Neural cell (in vitro differentiated cells): Measurements from ENCODE around the gene LRRC14B. TPM values are rescaled to one million over a fixed set of nuclear protein-coding genes. Genes with fewer than 3 reads are reported as not detected.
"Not testable (repeated sequence)": the region's sequence is repeated elsewhere in the genome, so short reads cannot be mapped to it uniquely, and the experiment has no call there.

Experiments
- H2AFZ ChIP-seq: fragments of 200-600, 300-800 bp; sonication (generic), shearing (Covaris generic); 2 replicates; pipeline ENCODE4 v1.6.0; 2014; ENCODE audit warnings: low read depth, mild to moderate bottlenecking, antibody characterized with exemption, low read length, moderate library complexity
- H3F3A ChIP-seq: fragments of 200-600 bp; shearing (Covaris generic); 2 replicates; pipeline ENCODE4 v1.6.1; 2016; ENCODE audit warnings: mild to moderate bottlenecking, moderate library complexity, mixed read lengths, antibody characterized with exemption, low read length; ENCODE audit not compliant: insufficient read depth, poor library complexity, severe bottlenecking
- H3K27ac ChIP-seq: fragments of 200-600, 300-800 bp; sonication (generic), shearing (Covaris generic); 2 replicates; pipeline ENCODE4 v1.5.1; 2014; ENCODE audit warnings: mild to moderate bottlenecking, low read length, moderate library complexity
- H3K27me3 ChIP-seq: fragments of 300-800, 200-600 bp; sonication (generic), shearing (Covaris generic); 2 replicates; pipeline ENCODE4 v1.6.0; 2014; ENCODE audit warnings: mild to moderate bottlenecking, low read depth, low read length, moderate library complexity; ENCODE audit not compliant: insufficient read depth
- H3K36me3 ChIP-seq: fragments of 300-800, 200-600 bp; sonication (generic), shearing (Covaris generic); 2 replicates; pipeline ENCODE4 v1.5.1; 2014; ENCODE audit warnings: mild to moderate bottlenecking, antibody characterized with exemption, low read length, moderate library complexity; ENCODE audit not compliant: insufficient read depth
- H3K4me2 ChIP-seq: fragments of 300-800, 200-600 bp; sonication (generic), shearing (Covaris generic); 2 replicates; pipeline ENCODE4 v1.6.0; 2014; ENCODE audit warnings: mild to moderate bottlenecking, low read length
- H3K4me3 ChIP-seq: fragments of 300-800, 200-600 bp; sonication (generic), shearing (Covaris generic); 2 replicates; pipeline ENCODE4 v1.5.1; 2014; ENCODE audit warnings: mild to moderate bottlenecking, low read length, moderate library complexity
- H3K79me2 ChIP-seq: fragments of 200-600 bp; shearing (Covaris generic); replicated peaks from 2 replicates; pipeline ENCODE4 v1.6.0; 2014; ENCODE audit warnings: mild to moderate bottlenecking, low read length, moderate library complexity; ENCODE audit not compliant: insufficient read depth
- H3K9ac ChIP-seq: fragments of 300-800, 200-600 bp; sonication (generic), shearing (Covaris generic); 2 replicates; pipeline ENCODE4 v1.6.1; 2016; ENCODE audit warnings: mild to moderate bottlenecking, low read length, mixed read lengths
- H3K9me2 ChIP-seq: fragments of 200-600 bp; shearing (Covaris generic); 2 replicates; pipeline ENCODE4 v1.6.1; 2016; ENCODE audit warnings: mild to moderate bottlenecking, low read length, mixed read lengths; ENCODE audit not compliant: insufficient read depth
- H3K9me3 ChIP-seq: fragments of 200-600, 300-800 bp; sonication (generic), shearing (Covaris generic); 2 replicates; pipeline ENCODE4 v1.6.1; 2016; ENCODE audit warnings: mild to moderate bottlenecking, mixed run types, low read length, moderate library complexity, mixed read lengths
- H4K20me1 ChIP-seq: fragments of 200-600 bp; shearing (Covaris generic); 2 replicates; pipeline ENCODE4 v1.6.1; 2016; ENCODE audit warnings: mild to moderate bottlenecking, mixed run types; ENCODE audit not compliant: insufficient read depth
- CTCF ChIP-seq: fragments of 450-650 bp; IDR thresholded peaks from 2 replicates; pipeline ENCODE4 v1.5.1; 2014; ENCODE audit warnings: antibody characterized with exemption, mild to moderate bottlenecking, moderate library complexity; ENCODE audit not compliant: poor library complexity, severe bottlenecking
- EP300 ChIP-seq: fragments of 450-650 bp; conservative IDR thresholded peaks from 2 replicates; pipeline ENCODE4 v1.6.1; 2014; ENCODE audit warnings: antibody characterized with exemption, mild to moderate bottlenecking, moderate library complexity; ENCODE audit not compliant: poor library complexity, severe bottlenecking
- EZH2 ChIP-seq: fragments of 200-600, 300-800 bp; shearing (Covaris generic), sonication (generic); IDR thresholded peaks from 2 replicates; pipeline ENCODE4 v1.6.1; 2014; ENCODE audit warnings: antibody characterized with exemption, low read length, borderline replicate concordance, mild to moderate bottlenecking; ENCODE audit not compliant: insufficient read depth, poor library complexity, severe bottlenecking
- MXI1 ChIP-seq: fragments of 450-650 bp; conservative IDR thresholded peaks from 2 replicates; pipeline ENCODE4 v1.6.1; 2014; ENCODE audit warnings: antibody characterized with exemption, mild to moderate bottlenecking; ENCODE audit not compliant: poor library complexity, severe bottlenecking
- POLR2AphosphoS5 ChIP-seq: IDR thresholded peaks from 2 replicates; pipeline ENCODE4 v1.6.1; 2012
- RAD21 ChIP-seq: fragments of 450-650 bp; conservative IDR thresholded peaks from 2 replicates; pipeline ENCODE4 v1.6.1; 2014; ENCODE audit warnings: antibody characterized with exemption, mild to moderate bottlenecking, moderate library complexity
- SMC3 ChIP-seq: fragments of 450-650 bp; conservative IDR thresholded peaks from 2 replicates; pipeline ENCODE4 v1.6.1; 2014; ENCODE audit warnings: antibody characterized with exemption, mild to moderate bottlenecking, moderate library complexity; ENCODE audit not compliant: poor library complexity
- TAF1 ChIP-seq: IDR thresholded peaks from 2 replicates; pipeline ENCODE4 v1.6.1; 2012; ENCODE audit warnings: low read depth
- polyA plus RNA-seq: library from polyadenylated mRNA; depleted of rRNA; stranded (reverse); fragments of >200 nt; gene quantifications from 2 replicates; pipeline ENCODE4 v1.2.3, GENCODE V29; 2014
- TF ChIP-seq, protein P1 (sequence below): IDR thresholded peaks from 2 replicates; pipeline ENCODE4 v1.6.1; 2012; ENCODE audit warnings: borderline replicate concordance

LRRC14B gene
- polyA plus RNA-seq, 1 donor from 2014 or later: not detected

GRCh38 chr5:196350-196749, 5.1 kb downstream of the LRRC14B start:
- H4K20me1 ChIP-seq: no peaks in the 10 kb centered on the region
- no peaks in the 10 kb centered on the region for H3K79me2 ChIP-seq
- H3K9me3 ChIP-seq: no peaks in the 10 kb centered on the region
- H3K4me3 ChIP-seq: no peak overlapping the region
- H3K9me2 ChIP-seq: no peaks in the 10 kb centered on the region
- no peaks in the 10 kb centered on the region for H3F3A ChIP-seq
- no peaks in the 10 kb centered on the region for H3K36me3 ChIP-seq
- TF ChIP-seq EP300 (no peak), EZH2 (no peak), POLR2AphosphoS5 (no peak), TAF1 (no peak), MXI1 (no peak), CTCF (no peak), RAD21 (no peak), SMC3 (no peak)
- TF ChIP-seq, protein P1, sequence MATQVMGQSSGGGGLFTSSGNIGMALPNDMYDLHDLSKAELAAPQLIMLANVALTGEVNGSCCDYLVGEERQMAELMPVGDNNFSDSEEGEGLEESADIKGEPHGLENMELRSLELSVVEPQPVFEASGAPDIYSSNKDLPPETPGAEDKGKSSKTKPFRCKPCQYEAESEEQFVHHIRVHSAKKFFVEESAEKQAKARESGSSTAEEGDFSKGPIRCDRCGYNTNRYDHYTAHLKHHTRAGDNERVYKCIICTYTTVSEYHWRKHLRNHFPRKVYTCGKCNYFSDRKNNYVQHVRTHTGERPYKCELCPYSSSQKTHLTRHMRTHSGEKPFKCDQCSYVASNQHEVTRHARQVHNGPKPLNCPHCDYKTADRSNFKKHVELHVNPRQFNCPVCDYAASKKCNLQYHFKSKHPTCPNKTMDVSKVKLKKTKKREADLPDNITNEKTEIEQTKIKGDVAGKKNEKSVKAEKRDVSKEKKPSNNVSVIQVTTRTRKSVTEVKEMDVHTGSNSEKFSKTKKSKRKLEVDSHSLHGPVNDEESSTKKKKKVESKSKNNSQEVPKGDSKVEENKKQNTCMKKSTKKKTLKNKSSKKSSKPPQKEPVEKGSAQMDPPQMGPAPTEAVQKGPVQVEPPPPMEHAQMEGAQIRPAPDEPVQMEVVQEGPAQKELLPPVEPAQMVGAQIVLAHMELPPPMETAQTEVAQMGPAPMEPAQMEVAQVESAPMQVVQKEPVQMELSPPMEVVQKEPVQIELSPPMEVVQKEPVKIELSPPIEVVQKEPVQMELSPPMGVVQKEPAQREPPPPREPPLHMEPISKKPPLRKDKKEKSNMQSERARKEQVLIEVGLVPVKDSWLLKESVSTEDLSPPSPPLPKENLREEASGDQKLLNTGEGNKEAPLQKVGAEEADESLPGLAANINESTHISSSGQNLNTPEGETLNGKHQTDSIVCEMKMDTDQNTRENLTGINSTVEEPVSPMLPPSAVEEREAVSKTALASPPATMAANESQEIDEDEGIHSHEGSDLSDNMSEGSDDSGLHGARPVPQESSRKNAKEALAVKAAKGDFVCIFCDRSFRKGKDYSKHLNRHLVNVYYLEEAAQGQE: no peak
- H3K4me2 ChIP-seq: no peak overlapping the region
- H3K27ac ChIP-seq: no peak overlapping the region
- no peaks in the 10 kb centered on the region for H3K27me3 ChIP-seq
- H2AFZ ChIP-seq: no peak overlapping the region
- H3K9ac ChIP-seq: no peak overlapping the region

DNA sequence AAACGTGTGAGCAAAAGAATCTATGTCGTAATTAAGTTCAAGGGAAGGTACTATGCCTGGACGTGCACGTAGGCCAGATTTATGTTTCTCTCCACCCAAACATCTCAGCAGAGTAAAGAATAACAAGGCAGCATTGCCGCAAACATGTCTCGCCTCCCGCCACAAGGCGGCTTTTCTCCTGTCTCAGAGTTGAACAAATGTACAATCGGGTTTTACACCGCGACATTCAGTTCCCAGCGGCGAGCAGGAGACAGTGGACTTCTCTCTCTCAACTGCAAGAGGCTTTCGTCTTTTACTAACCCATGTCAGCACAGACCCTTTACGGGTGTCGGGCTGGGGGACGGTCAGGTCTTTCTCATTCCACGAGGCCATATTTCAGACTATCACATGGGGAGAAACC, 5.7 kb downstream of the LRRC14B start:
- not testable (repeated sequence) for H3K27ac ChIP-seq, H3K4me3 ChIP-seq, H3K9me2 ChIP-seq, H3K79me2 ChIP-seq, H3K4me2 ChIP-seq, H3K27me3 ChIP-seq, H2AFZ ChIP-seq, H3K9ac ChIP-seq, H3K36me3 ChIP-seq, H3F3A ChIP-seq, H3K9me3 ChIP-seq, H4K20me1 ChIP-seq

GRCh38 chr5:197892-198489, 6.7 kb downstream of the LRRC14B start:
- Histone ChIP-seq H3K27ac (no peak overlapping the region), H3K27me3 (no peaks in the 10 kb centered on the region), H3K79me2 (no peaks in the 10 kb centered on the region), H4K20me1 (no peaks in the 10 kb centered on the region), H3K9ac (no peak overlapping the region), H3K9me3 (no peaks in the 10 kb centered on the region), H3F3A (no peaks in the 10 kb centered on the region), H3K36me3 (no peaks in the 10 kb centered on the region), H2AFZ (no peak overlapping the region), H3K4me3 (no peak overlapping the region), H3K4me2 (no peak overlapping the region), H3K9me2 (no peaks in the 10 kb centered on the region)
- TF ChIP-seq, protein P1: no peak
- TF ChIP-seq SMC3: no peak
- no peak for TF ChIP-seq TAF1
- no peak for TF ChIP-seq MXI1
- TF ChIP-seq EP300: no peak
- TF ChIP-seq EZH2: no peak
- no peak for TF ChIP-seq RAD21
- no peak for TF ChIP-seq CTCF
- no peak for TF ChIP-seq POLR2AphosphoS5
